A549 (cell line): ENCODE results near the gene LSG1. TPM values are rescaled to one million over a fixed set of nuclear protein-coding genes. Genes with fewer than 3 reads are reported as not detected.

Source experiments
- ATAC-seq, 2 experiments: fragments of 200-7000 bp in 1 of 2; fragments of >200 bp in 1 of 2; cut with Nextera tagmentation in 1 of 2; cut with Tn5 transposase in 1 of 2; 3 replicates each; pipeline versions ENCODE4 v1.8.0 to v1.9.1; 2018 to 2020; ENCODE audit warnings: mild to moderate bottlenecking in 1 of 2, moderate library complexity in 1 of 2
- CTCF ChIA-PET: fragments of 300-600 bp; sonication (Branson Sonifier 250); formaldehyde crosslinking; extraction: SDS; loops from one replicate; lab custom pipeline; 2021; ENCODE audit warnings: antibody characterized with exemption, inconsistent platforms; lab: Yijun Ruan, JAX
- POLR2A ChIA-PET: fragments of 350-600 bp; formaldehyde crosslinking; extraction: SDS; loops from one replicate; lab custom pipeline; 2021; ENCODE audit warnings: antibody characterized with exemption, inconsistent platforms; lab: Yijun Ruan, JAX
- DNase-seq, 2 experiments: peaks; one replicate each; pipeline versions ENCODE4 v3.0.0 to v3.0.0-alpha.2; 2011 to 2016; ENCODE audit warnings: low read depth in 1 of 2, low spot score in 1 of 2
- FAIRE-seq: peaks from 2 replicates; lab custom pipeline; 2011; peaks lifted over from hg19 to GRCh38; lab: Jason Lieb, UNC
- H3K27ac ChIP-seq, 2 experiments: fragments of >200 bp; sonication (Bioruptor Twin); formaldehyde crosslinking; 3 replicates each; pipeline ENCODE4 v1.5.1; 2016 to 2017
- H3K4me1 ChIP-seq: fragments of >200 bp; sonication (Bioruptor Twin); formaldehyde crosslinking; 3 replicates; pipeline ENCODE4 v1.6.1; 2016
- H3K4me2 ChIP-seq: fragments of >200 bp; sonication (Bioruptor Twin); formaldehyde crosslinking; 3 replicates; pipeline ENCODE4 v1.6.1; 2016
- H3K4me3 ChIP-seq: fragments of >200 bp; sonication (Bioruptor Twin); formaldehyde crosslinking; 3 replicates; pipeline ENCODE4 v1.5.1; 2016
- H3K9me3 ChIP-seq: fragments of >200 bp; sonication (Bioruptor Twin); formaldehyde crosslinking; 3 replicates; pipeline ENCODE4 v1.6.1; 2016
- CHD2 ChIP-seq: fragments of 150-350 bp; IDR thresholded peaks from 2 replicates; pipeline ENCODE4 v1.6.1; 2014; ENCODE audit warnings: low read length; ENCODE audit not compliant: partially characterized antibody
- EHMT2 ChIP-seq: fragments of 200-600 bp; sonication (generic); IDR thresholded peaks from 2 replicates; pipeline ENCODE4 v1.6.1; 2016; ENCODE audit warnings: antibody characterized with exemption, low read depth, mild to moderate bottlenecking, moderate library complexity
- ESRRA ChIP-seq: fragments of 150-350 bp; IDR thresholded peaks from 2 replicates; pipeline ENCODE4 v1.6.1; 2014; ENCODE audit warnings: mild to moderate bottlenecking, low read length, borderline replicate concordance
- FOXS1 ChIP-seq: fragments of 250-450 bp; sonication (Bioruptor Pico); IDR thresholded peaks from 2 replicates; pipeline ENCODE4 v1.5.0; 2020; ENCODE audit warnings: mild to moderate bottlenecking, moderate library complexity
- HEYL ChIP-seq: fragments of 250-450 bp; sonication (Bioruptor Pico); IDR thresholded peaks from 2 replicates; pipeline ENCODE4 v1.8.0; 2021; ENCODE audit warnings: mild to moderate bottlenecking, moderate library complexity
- HOXB5 ChIP-seq: fragments of 250-450 bp; sonication (Bioruptor Pico); IDR thresholded peaks from 2 replicates; pipeline ENCODE4 v1.5.0; 2020; ENCODE audit warnings: mild to moderate bottlenecking, moderate library complexity
- MAZ ChIP-seq: fragments of 150-350 bp; IDR thresholded peaks from 2 replicates; pipeline ENCODE4 v1.6.1; 2014; ENCODE audit warnings: antibody characterized with exemption, low read depth, low read length, borderline replicate concordance
- MYC ChIP-seq: IDR thresholded peaks from 2 replicates; pipeline ENCODE4 v1.6.1; 2012; ENCODE audit warnings: mild to moderate bottlenecking, inconsistent platforms, low read length, improper control_type of control experiment, borderline replicate concordance
- PHF8 ChIP-seq: fragments of 200-600 bp; sonication (generic); IDR thresholded peaks from 2 replicates; pipeline ENCODE4 v1.6.1; 2016; ENCODE audit warnings: low read depth, mild to moderate bottlenecking, antibody characterized with exemption, moderate library complexity, borderline replicate concordance
- SMC3 ChIP-seq: fragments of >200 bp; sonication (Bioruptor Twin); formaldehyde crosslinking; IDR thresholded peaks from 3 replicates; pipeline ENCODE4 v1.6.1; 2018; ENCODE audit warnings: inconsistent platforms
- TFCP2L1 ChIP-seq: fragments of 250-450 bp; sonication (Bioruptor Pico); IDR thresholded peaks from 2 replicates; pipeline ENCODE4 v1.5.0; 2021; ENCODE audit warnings: mild to moderate bottlenecking
- TP53 ChIP-seq: fragments of 250-450 bp; sonication (Bioruptor Pico); IDR thresholded peaks from 2 replicates; pipeline ENCODE4 v1.5.0; 2021; ENCODE audit warnings: mild to moderate bottlenecking, moderate library complexity
- ZSCAN20 ChIP-seq: fragments of 250-450 bp; sonication (Bioruptor Pico); IDR thresholded peaks from 2 replicates; pipeline ENCODE4 v1.8.0; 2022; ENCODE audit warnings: mild to moderate bottlenecking, moderate library complexity
- WGBS: methylation state at CpG from one replicate; pipeline ENCODE4 v1.1.6; 2017; ENCODE audit errors: missing lambda C conversion rate; 5-methylcytosine and 5-hydroxymethylcytosine counted together
- polyA plus RNA-seq, 4 experiments: library from polyadenylated mRNA; depleted of rRNA in 3 of 4; stranded (reverse); fragments of >200 nt; fragmentation: RNase III in 1 of 4; extraction: RNeasy Plus Mini Kit Qiagen cat#74134 plus additional on column Dnase treatment in 1 of 4; gene quantifications; 2 replicates in 3 of 4; 3 replicates in 1 of 4; pipeline ENCODE4 v1.2.3, GENCODE V29; 2011 to 2017
- TF ChIP-seq, protein P1 (sequence below): IDR thresholded peaks from 2 replicates; pipeline ENCODE4 v1.6.1; 2012; ENCODE audit warnings: low read depth, borderline replicate concordance
- TF ChIP-seq, protein P2 (sequence below): fragments of >200 bp; sonication (Bioruptor Twin); formaldehyde crosslinking; IDR thresholded peaks from 2 replicates; pipeline ENCODE4 v1.6.1; 2016
- TF ChIP-seq, protein P3 (sequence below): fragments of 250-450 bp; sonication (Bioruptor Pico); IDR thresholded peaks from 2 replicates; pipeline ENCODE4 v1.5.0; 2020; ENCODE audit warnings: low read depth, mild to moderate bottlenecking, moderate library complexity
- TF ChIP-seq, protein P4 (sequence below): fragments of 200-600 bp; sonication (generic); IDR thresholded peaks from 2 replicates; pipeline ENCODE4 v1.6.1; 2016; ENCODE audit warnings: antibody characterized with exemption, mild to moderate bottlenecking, moderate library complexity
- TF ChIP-seq, protein P5 (sequence below): fragments of 150-350 bp; IDR thresholded peaks from 2 replicates; pipeline ENCODE4 v1.6.1; 2014; ENCODE audit warnings: low read depth, mild to moderate bottlenecking, low read length
- TF ChIP-seq, protein P6 (sequence below): IDR thresholded peaks from 2 replicates; pipeline ENCODE4 v1.6.1; 2012
- TF ChIP-seq, protein P7 (sequence below): fragments of 250-450 bp; sonication (Bioruptor Pico); IDR thresholded peaks from 2 replicates; pipeline ENCODE4 v1.5.0; 2021; ENCODE audit warnings: mild to moderate bottlenecking, moderate library complexity, borderline replicate concordance

The LSG1 gene
- polyA plus RNA-seq, 2 of the 4 experiments (the other 2 are of a cell fraction) = 37.4 to 70.3 TPM

DNA sequence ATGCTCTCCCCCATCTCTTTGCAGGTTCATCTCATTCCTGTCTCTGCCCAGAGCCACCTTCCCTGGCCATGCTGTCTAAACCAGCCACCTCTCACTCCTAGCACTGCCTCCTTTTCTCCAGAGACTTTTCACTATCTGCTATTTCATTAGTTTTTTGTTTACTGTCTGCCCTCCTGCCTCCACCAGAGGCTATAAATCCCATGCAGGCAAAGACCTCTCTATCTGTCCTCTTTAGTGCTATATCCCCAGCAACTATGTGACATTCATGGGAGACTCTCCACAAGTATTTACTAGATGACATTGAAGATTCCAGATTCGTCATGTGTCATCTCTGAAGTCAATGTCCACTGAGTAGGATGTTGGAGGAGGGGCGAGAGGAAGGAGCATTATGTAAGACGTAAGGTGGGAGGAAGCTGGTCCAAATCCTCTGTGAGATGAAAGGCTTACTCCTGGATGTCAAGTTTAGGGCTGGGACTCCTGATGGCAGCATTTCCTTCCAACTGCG is 10.2 kb upstream of the LSG1 start:
- CTCF ChIA-PET = interaction anchor here (0.7 to 4.5 kb wide), 54 partner anchors 10 to 855 kb away, joined by 3 to 63 read pairs (median 4); partner anchors contain the start of genes LSG1 and XXYLT1
- H3K27ac ChIP-seq = peak overlapping the region in 1 of 2 experiments; percentile 46; a peak in 1 of 6 replicates
- no peak for ATAC-seq
- DNase-seq = peak in 1 of 2 experiments; percentile 13
- H3K4me1 ChIP-seq = peaks cover 21% of the 10 kb centered on the region
- no peak overlapping the region for H3K4me3 ChIP-seq
- TF ChIP-seq, protein P1, sequence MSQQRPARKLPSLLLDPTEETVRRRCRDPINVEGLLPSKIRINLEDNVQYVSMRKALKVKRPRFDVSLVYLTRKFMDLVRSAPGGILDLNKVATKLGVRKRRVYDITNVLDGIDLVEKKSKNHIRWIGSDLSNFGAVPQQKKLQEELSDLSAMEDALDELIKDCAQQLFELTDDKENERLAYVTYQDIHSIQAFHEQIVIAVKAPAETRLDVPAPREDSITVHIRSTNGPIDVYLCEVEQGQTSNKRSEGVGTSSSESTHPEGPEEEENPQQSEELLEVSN = no peak
- TF ChIP-seq ESRRA = no peak
- TF ChIP-seq HOXB5 (CRISPR knock-in tag) = no peak
- TF ChIP-seq HEYL (CRISPR knock-in tag) = no peak
- TF ChIP-seq, protein P2, sequence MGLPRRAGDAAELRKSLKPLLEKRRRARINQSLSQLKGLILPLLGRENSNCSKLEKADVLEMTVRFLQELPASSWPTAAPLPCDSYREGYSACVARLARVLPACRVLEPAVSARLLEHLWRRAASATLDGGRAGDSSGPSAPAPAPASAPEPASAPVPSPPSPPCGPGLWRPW = no peak
- TF ChIP-seq, protein P3, sequence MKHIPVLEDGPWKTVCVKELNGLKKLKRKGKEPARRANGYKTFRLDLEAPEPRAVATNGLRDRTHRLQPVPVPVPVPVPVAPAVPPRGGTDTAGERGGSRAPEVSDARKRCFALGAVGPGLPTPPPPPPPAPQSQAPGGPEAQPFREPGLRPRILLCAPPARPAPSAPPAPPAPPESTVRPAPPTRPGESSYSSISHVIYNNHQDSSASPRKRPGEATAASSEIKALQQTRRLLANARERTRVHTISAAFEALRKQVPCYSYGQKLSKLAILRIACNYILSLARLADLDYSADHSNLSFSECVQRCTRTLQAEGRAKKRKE (CRISPR knock-in tag) = no peak
- TF ChIP-seq, protein P4, sequence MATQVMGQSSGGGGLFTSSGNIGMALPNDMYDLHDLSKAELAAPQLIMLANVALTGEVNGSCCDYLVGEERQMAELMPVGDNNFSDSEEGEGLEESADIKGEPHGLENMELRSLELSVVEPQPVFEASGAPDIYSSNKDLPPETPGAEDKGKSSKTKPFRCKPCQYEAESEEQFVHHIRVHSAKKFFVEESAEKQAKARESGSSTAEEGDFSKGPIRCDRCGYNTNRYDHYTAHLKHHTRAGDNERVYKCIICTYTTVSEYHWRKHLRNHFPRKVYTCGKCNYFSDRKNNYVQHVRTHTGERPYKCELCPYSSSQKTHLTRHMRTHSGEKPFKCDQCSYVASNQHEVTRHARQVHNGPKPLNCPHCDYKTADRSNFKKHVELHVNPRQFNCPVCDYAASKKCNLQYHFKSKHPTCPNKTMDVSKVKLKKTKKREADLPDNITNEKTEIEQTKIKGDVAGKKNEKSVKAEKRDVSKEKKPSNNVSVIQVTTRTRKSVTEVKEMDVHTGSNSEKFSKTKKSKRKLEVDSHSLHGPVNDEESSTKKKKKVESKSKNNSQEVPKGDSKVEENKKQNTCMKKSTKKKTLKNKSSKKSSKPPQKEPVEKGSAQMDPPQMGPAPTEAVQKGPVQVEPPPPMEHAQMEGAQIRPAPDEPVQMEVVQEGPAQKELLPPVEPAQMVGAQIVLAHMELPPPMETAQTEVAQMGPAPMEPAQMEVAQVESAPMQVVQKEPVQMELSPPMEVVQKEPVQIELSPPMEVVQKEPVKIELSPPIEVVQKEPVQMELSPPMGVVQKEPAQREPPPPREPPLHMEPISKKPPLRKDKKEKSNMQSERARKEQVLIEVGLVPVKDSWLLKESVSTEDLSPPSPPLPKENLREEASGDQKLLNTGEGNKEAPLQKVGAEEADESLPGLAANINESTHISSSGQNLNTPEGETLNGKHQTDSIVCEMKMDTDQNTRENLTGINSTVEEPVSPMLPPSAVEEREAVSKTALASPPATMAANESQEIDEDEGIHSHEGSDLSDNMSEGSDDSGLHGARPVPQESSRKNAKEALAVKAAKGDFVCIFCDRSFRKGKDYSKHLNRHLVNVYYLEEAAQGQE = no peak
- no peaks in the 10 kb centered on the region for H3K9me3 ChIP-seq
- H3K4me2 ChIP-seq = peak overlapping the region; percentile 54
- no peak for FAIRE-seq
- POLR2A ChIA-PET = interaction anchor here (0.6 to 1.4 kb wide), 5 partner anchors 8 to 760 kb away, joined by 3 to 18 read pairs (median 3); partner anchors contain the start of genes ACAP2, LSG1 and XXYLT1
- WGBS = 8% methylated on average over 3 of the region's 4 CpGs

DNA sequence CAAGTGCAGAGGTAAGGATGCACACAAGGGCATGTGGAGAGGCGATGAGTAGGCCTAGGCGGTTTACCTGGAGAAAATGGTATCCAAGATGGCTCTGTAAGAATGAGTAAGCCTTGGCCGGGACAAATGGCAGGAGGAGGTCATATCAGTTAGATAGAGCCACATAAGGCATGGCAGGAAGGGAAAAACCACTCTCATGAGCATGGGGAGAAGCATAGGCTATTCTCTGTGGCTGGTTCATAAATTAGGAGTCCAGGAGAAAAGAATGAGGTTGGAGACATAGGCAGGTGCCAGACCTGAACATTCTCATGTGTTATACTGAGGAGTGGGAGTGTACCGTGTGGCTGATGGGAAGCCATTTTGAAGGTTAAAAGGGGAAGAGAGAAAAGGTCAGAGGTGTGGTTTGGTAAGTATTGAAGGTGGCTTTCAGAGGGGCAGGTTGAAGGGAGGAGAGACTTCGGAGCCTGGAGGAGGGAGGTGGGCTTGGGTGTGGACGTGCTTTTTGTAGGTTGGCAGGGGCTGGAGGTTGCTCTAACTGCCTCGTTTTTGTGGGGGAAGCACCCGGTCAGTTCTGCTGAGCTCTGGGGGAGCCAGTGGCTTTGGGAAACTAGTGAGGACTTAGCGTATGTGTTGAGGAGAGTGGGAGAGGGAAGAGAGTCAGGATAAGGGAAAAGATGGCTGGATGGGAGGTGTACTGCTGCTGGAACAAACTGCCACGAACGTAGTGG is 9.1 kb upstream of the LSG1 start:
- ChIA-PET POLR2A (no interaction called here), CTCF (interaction anchor here (1.1 to 4.5 kb wide), 7 partner anchors 9 to 589 kb away, joined by 5 to 63 read pairs (median 30); partner anchors contain the start of genes LSG1 and XXYLT1)
- H3K9me3 ChIP-seq = no peaks in the 10 kb centered on the region
- H3K4me2 ChIP-seq = no peak overlapping the region
- no peak overlapping the region for H3K27ac ChIP-seq
- H3K4me1 ChIP-seq = peaks cover 15% of the 10 kb centered on the region; the same call in 2 of the 3 replicates
- TF ChIP-seq MYC (no peak), MAZ (no peak), SMC3 (no peak), FOXS1 (CRISPR knock-in tag) (no peak), EHMT2 (no peak), TP53 (CRISPR knock-in tag) (no peak), ZSCAN20 (CRISPR knock-in tag) (no peak), HOXB5 (CRISPR knock-in tag) (no peak), TFCP2L1 (no peak), ESRRA (no peak), CHD2 (no peak), PHF8 (no peak)
- TF ChIP-seq, protein P5, sequence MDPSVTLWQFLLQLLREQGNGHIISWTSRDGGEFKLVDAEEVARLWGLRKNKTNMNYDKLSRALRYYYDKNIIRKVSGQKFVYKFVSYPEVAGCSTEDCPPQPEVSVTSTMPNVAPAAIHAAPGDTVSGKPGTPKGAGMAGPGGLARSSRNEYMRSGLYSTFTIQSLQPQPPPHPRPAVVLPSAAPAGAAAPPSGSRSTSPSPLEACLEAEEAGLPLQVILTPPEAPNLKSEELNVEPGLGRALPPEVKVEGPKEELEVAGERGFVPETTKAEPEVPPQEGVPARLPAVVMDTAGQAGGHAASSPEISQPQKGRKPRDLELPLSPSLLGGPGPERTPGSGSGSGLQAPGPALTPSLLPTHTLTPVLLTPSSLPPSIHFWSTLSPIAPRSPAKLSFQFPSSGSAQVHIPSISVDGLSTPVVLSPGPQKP = no peak
- TF ChIP-seq, protein P2 = no peak
- TF ChIP-seq, protein P6, sequence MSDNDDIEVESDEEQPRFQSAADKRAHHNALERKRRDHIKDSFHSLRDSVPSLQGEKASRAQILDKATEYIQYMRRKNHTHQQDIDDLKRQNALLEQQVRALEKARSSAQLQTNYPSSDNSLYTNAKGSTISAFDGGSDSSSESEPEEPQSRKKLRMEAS = no peak
- TF ChIP-seq, protein P7, sequence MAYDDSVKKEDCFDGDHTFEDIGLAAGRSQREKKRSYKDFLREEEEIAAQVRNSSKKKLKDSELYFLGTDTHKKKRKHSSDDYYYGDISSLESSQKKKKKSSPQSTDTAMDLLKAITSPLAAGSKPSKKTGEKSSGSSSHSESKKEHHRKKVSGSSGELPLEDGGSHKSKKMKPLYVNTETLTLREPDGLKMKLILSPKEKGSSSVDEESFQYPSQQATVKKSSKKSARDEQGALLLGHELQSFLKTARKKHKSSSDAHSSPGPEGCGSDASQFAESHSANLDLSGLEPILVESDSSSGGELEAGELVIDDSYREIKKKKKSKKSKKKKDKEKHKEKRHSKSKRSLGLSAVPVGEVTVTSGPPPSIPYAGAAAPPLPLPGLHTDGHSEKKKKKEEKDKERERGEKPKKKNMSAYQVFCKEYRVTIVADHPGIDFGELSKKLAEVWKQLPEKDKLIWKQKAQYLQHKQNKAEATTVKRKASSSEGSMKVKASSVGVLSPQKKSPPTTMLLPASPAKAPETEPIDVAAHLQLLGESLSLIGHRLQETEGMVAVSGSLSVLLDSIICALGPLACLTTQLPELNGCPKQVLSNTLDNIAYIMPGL (CRISPR knock-in tag) = no peak
- WGBS = 72% methylated on average over 11 of the region's 11 CpGs
- no peak for FAIRE-seq
- ATAC-seq = no peak
- H3K4me3 ChIP-seq = no peak overlapping the region
- no peak for DNase-seq
